Stimulated activated CD4-positive, alpha-beta T cell treated with anti-CD3 and anti-CD28 coated beads, Interleukin-15, amount 100 ng/mL, for 24 hours (primary cell): ENCODE measurements around the gene MAD1L1.
"Not testable (repeated sequence)": the region's sequence is repeated elsewhere in the genome, so short reads cannot be mapped to it uniquely, and the experiment has no call there.

Experiments
- DNase-seq: peaks from one replicate; pipeline ENCODE4 v3.0.0-alpha.2; 2020

The MAD1L1 gene

GRCh38 chr7:2232766-2233520 is at the start of gene MAD1L1:
Gene MAD1L1, minus strand, starts transcription at chr7:2232945. Its CDS starts 2,812 bp downstream, at chr7:2230133.
- DNase-seq = peak; percentile 93

- DNase-seq = no peak
These were observed 49.5 kb upstream of the MAD1L1 start for GRCh38 chr7:2282185-2282751.

GRCh38 chr7:2281541-2281940 is 48.8 kb upstream of the MAD1L1 start:
- DNase-seq = no peak

GRCh38 chr7:2280424-2280823 is 47.7 kb upstream of the MAD1L1 start:
- DNase-seq = no peak

- DNase-seq = no peak
These were observed 47.2 kb upstream of the MAD1L1 start for GRCh38 chr7:2279896-2280295.

GRCh38 chr7:2278026-2278425 is 45.3 kb upstream of the MAD1L1 start:
- DNase-seq = no peak

- DNase-seq = no peak
These were observed 43.4 kb upstream of the MAD1L1 start for GRCh38 chr7:2276107-2276506.

- no peak for DNase-seq
These were observed 42.4 kb upstream of the MAD1L1 start for GRCh38 chr7:2275101-2275500.

- DNase-seq = no peak
These were observed 41.9 kb upstream of the MAD1L1 start for GRCh38 chr7:2274666-2275065.

GRCh38 chr7:2273866-2274265 is 41.1 kb upstream of the MAD1L1 start:
- DNase-seq = no peak

GRCh38 chr7:2272031-2272430 is 39.3 kb upstream of the MAD1L1 start:
- DNase-seq = no peak

- DNase-seq = no peak
These were observed 38.7 kb upstream of the MAD1L1 start for GRCh38 chr7:2271273-2272026.

GRCh38 chr7:2270495-2270894 is 37.8 kb upstream of the MAD1L1 start:
- no peak for DNase-seq

- DNase-seq = no peak
These were observed 37.3 kb upstream of the MAD1L1 start for GRCh38 chr7:2269991-2270460.

- not testable (repeated sequence) for DNase-seq
These were observed 36.6 kb upstream of the MAD1L1 start for GRCh38 chr7:2269089-2269990.

GRCh38 chr7:2266911-2267310 is 34.2 kb upstream of the MAD1L1 start:
- no peak for DNase-seq

GRCh38 chr7:2264158-2264557 is 31.4 kb upstream of the MAD1L1 start:
- DNase-seq = no peak

- DNase-seq = no peak
These were observed 30.4 kb upstream of the MAD1L1 start for GRCh38 chr7:2263176-2263575.

GRCh38 chr7:2261611-2262010 is 28.9 kb upstream of the MAD1L1 start:
- DNase-seq = peak; percentile 26

GRCh38 chr7:2260820-2261219 is 28.1 kb upstream of the MAD1L1 start:
- no peak for DNase-seq

- no peak for DNase-seq
These were observed 26.7 kb upstream of the MAD1L1 start for GRCh38 chr7:2259480-2259879.

GRCh38 chr7:2258661-2259365 is 26.1 kb upstream of the MAD1L1 start:
- no peak for DNase-seq
